Coronary artery (tissue), 2 donors: Measurements from ENCODE around the gene TMC6.
A peak's percentile ranks its signal among the peaks of the same experiment; 100 is the strongest.

Source experiments
- DNase-seq: peaks from one replicate; pipeline ENCODE4 v3.0.0-alpha.2; 2017; ENCODE audit warnings: low spot score
- H3K27ac ChIP-seq, 2 donors: fragments of 200-600 bp; sonication (generic); one replicate each; pipeline ENCODE4 v1.5.1; 2016 to 2019
- H3K4me3 ChIP-seq: fragments of 200-600 bp; sonication (generic); 2 replicates; pipeline ENCODE4 v1.5.1; 2016; ENCODE audit warnings: mild to moderate bottlenecking, moderate library complexity
- CTCF ChIP-seq: fragments of 200-600 bp; sonication (generic); IDR thresholded peaks from one replicate; pipeline ENCODE4 v1.5.1; 2019; ENCODE audit warnings: antibody characterized with exemption

The TMC6 gene

GRCh38 chr17:78137392-78138203, 9.0 kb upstream of the TMC6 start:
- peak; percentile 73 for DNase-seq
- no peak overlapping the region for H3K4me3 ChIP-seq
- no peak overlapping the region for H3K27ac ChIP-seq
- TF ChIP-seq CTCF: no peak

- no peak for TF ChIP-seq CTCF
- DNase-seq: no peak
- H3K4me3 ChIP-seq: no peak overlapping the region
- H3K27ac ChIP-seq: no peak overlapping the region
Observed at GRCh38 chr17:78135858-78136500, 7.4 kb upstream of the TMC6 start.

- no peak overlapping the region for H3K27ac ChIP-seq
Observed at GRCh38 chr17:78134899-78135385, 6.4 kb upstream of the TMC6 start.

GRCh38 chr17:78133971-78134898, 5.7 kb upstream of the TMC6 start:
- no peak for DNase-seq
- Histone ChIP-seq H3K27ac (no peak overlapping the region), H3K4me3 (no peak overlapping the region)

More at GRCh38 chr17:78134899-78135385, 6.4 kb upstream of the TMC6 start:
- no peak for DNase-seq
- TF ChIP-seq CTCF: no peak
- no peak overlapping the region for H3K4me3 ChIP-seq

GRCh38 chr17:78133179-78133951, 4.8 kb upstream of the TMC6 start:
- DNase-seq: no peak
- TF ChIP-seq CTCF: no peak
- Histone ChIP-seq H3K27ac (no peak overlapping the region), H3K4me3 (no peak overlapping the region)

More at GRCh38 chr17:78133971-78134898, 5.7 kb upstream of the TMC6 start:
- TF ChIP-seq CTCF: no peak

GRCh38 chr17:78132767-78133178, 4.2 kb upstream of the TMC6 start:
- DNase-seq: no peak
- H3K27ac ChIP-seq: no peak overlapping the region
- H3K4me3 ChIP-seq: no peak overlapping the region
- TF ChIP-seq CTCF: no peak
